GM10266 (cell line): ENCODE data around the gene AR.
"Not testable (repeated sequence)": the region's sequence is repeated elsewhere in the genome, so short reads cannot be mapped to it uniquely, and the experiment has no call there.

ENCODE experiments used
- DNase-seq: peaks from one replicate; pipeline ENCODE4 v3.0.0; 2012; ENCODE audit errors: extremely low spot score
- CTCF ChIP-seq: IDR thresholded peaks from 2 replicates; pipeline ENCODE4 v1.5.1; 2012; ENCODE audit warnings: mild to moderate bottlenecking, low read depth; ENCODE audit not compliant: control insufficient read depth, insufficient read depth; ENCODE audit errors: missing control alignments

Gene AR

GRCh38 chrX:67636532-67636931, 92.7 kb downstream of the AR start:
- TF ChIP-seq CTCF, result no peak
- no peak for DNase-seq

GRCh38 chrX:67637293-67637692, 93.5 kb downstream of the AR start:
- DNase-seq, result not testable (repeated sequence)

- DNase-seq, result no peak
- no peak for TF ChIP-seq CTCF
Measured at GRCh38 chrX:67648361-67648760, 104.5 kb downstream of the AR start.

- no peak for TF ChIP-seq CTCF
- DNase-seq, result no peak
Measured at GRCh38 chrX:67651437-67652142, 107.8 kb downstream of the AR start.

GRCh38 chrX:67652543-67652942, 108.7 kb downstream of the AR start:
- TF ChIP-seq CTCF, result no peak
- DNase-seq, result no peak

GRCh38 chrX:67654301-67654700, 110.5 kb downstream of the AR start:
- no peak for TF ChIP-seq CTCF
- no peak for DNase-seq

- no peak for DNase-seq
- no peak for TF ChIP-seq CTCF
Measured at GRCh38 chrX:67665583-67665982, 121.8 kb downstream of the AR start.

GRCh38 chrX:67670717-67671116, 126.9 kb downstream of the AR start:
- not testable (repeated sequence) for DNase-seq
